ENCODE measurements around the gene MADD. TPM values are rescaled to one million over a fixed set of nuclear protein-coding genes. Genes with fewer than 3 reads are reported as not detected.

Gene MADD
- polyA plus RNA-seq, 12 donors, result 22.9 to 45.0 (median 28.7) TPM; not detected in 1

- DNase-seq, result no peak
These were observed 2.2 kb downstream of the MADD start for GRCh38 chr11:47271961-47272661.

- DNase-seq, result no peak
These were observed 2.8 kb downstream of the MADD start for GRCh38 chr11:47272706-47273105.

GRCh38 chr11:47274495-47275235 is 4.7 kb downstream of the MADD start:
- no peak for DNase-seq

- no peak for DNase-seq
These were observed 7.0 kb downstream of the MADD start for GRCh38 chr11:47276923-47277322.

GRCh38 chr11:47278058-47278457 is 8.1 kb downstream of the MADD start:
- DNase-seq, result no peak

- no peak for DNase-seq
These were observed 8.8 kb downstream of the MADD start for GRCh38 chr11:47278769-47279168.

- DNase-seq, result no peak
These were observed 10.2 kb downstream of the MADD start for GRCh38 chr11:47280099-47280498.

- DNase-seq, result no peak
These were observed 10.9 kb downstream of the MADD start for GRCh38 chr11:47280860-47281259.

GRCh38 chr11:47282462-47282861 is 12.5 kb downstream of the MADD start:
- no peak for DNase-seq

GRCh38 chr11:47284151-47284550 is 14.2 kb downstream of the MADD start:
- no peak for DNase-seq

- no peak for DNase-seq
These were observed 16.2 kb downstream of the MADD start for GRCh38 chr11:47285969-47286770.

- DNase-seq, result no peak
These were observed 18.1 kb downstream of the MADD start for GRCh38 chr11:47288066-47288465.

GRCh38 chr11:47289856-47290255 is 19.9 kb downstream of the MADD start:
- DNase-seq, result no peak

GRCh38 chr11:47295385-47295784 is 25.5 kb downstream of the MADD start:
- DNase-seq, result no peak

- DNase-seq, result no peak
These were observed 26.1 kb downstream of the MADD start for GRCh38 chr11:47296045-47296444.

GRCh38 chr11:47299078-47299477 is 29.1 kb downstream of the MADD start:
- DNase-seq, result no peak

GRCh38 chr11:47302853-47303252 is 32.9 kb downstream of the MADD start:
- DNase-seq, result no peak

- no peak for DNase-seq
These were observed 36.0 kb downstream of the MADD start for GRCh38 chr11:47305734-47306483.

- no peak for DNase-seq
These were observed 36.5 kb downstream of the MADD start for GRCh38 chr11:47306484-47306844.

GRCh38 chr11:47308050-47308823 is 38.3 kb downstream of the MADD start:
- DNase-seq, result no peak

GRCh38 chr11:47314992-47315391 is 45.1 kb downstream of the MADD start:
- DNase-seq, result no peak

Measured in muscle of arm (tissue), 12 donors.